ENCODE data around the gene NDUFC2.

GRCh38 chr11:78054971-78055370 lies 24.7 kb downstream of the NDUFC2 start:
- TF ChIP-seq, protein P1, sequence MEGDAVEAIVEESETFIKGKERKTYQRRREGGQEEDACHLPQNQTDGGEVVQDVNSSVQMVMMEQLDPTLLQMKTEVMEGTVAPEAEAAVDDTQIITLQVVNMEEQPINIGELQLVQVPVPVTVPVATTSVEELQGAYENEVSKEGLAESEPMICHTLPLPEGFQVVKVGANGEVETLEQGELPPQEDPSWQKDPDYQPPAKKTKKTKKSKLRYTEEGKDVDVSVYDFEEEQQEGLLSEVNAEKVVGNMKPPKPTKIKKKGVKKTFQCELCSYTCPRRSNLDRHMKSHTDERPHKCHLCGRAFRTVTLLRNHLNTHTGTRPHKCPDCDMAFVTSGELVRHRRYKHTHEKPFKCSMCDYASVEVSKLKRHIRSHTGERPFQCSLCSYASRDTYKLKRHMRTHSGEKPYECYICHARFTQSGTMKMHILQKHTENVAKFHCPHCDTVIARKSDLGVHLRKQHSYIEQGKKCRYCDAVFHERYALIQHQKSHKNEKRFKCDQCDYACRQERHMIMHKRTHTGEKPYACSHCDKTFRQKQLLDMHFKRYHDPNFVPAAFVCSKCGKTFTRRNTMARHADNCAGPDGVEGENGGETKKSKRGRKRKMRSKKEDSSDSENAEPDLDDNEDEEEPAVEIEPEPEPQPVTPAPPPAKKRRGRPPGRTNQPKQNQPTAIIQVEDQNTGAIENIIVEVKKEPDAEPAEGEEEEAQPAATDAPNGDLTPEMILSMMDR (IDR thresholded peaks at IDR 0.05): no peak
- TF ChIP-seq ZFX (IDR thresholded peaks at IDR 0.05; ENCODE audit: borderline replicate concordance): no peak
